Fibroblast of upper back skin (primary cell): Measurements from ENCODE around the gene PTP4A1.

Experiments
- DNase-seq: peaks from one replicate; pipeline ENCODE4 v3.0.0-alpha.2; 2013

Gene PTP4A1

DNA sequence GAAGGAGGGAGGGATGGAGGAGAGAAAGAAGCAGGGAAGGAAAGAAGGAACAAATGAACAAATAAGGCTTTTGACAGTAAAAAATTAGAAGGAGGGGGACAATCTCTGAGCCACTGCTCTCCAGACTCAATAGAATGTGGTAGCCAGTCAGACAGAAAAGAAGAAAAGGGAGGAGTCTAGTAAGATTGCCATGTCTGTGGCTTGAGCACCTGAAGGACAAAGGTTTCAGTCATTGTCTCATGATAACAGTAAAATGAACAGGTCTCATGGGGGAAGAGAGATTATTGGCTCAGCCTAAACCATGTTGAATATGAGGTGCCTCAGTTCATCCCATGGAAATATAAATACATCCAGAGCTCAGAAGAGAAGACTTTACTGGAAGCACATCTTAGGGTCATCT, 14.0 kb upstream of the PTP4A1 start:
- DNase-seq = no peak

- peak; percentile 74 for DNase-seq
Measured at GRCh38 chr6:63560801-63561287, 11.4 kb upstream of the PTP4A1 start.

DNA sequence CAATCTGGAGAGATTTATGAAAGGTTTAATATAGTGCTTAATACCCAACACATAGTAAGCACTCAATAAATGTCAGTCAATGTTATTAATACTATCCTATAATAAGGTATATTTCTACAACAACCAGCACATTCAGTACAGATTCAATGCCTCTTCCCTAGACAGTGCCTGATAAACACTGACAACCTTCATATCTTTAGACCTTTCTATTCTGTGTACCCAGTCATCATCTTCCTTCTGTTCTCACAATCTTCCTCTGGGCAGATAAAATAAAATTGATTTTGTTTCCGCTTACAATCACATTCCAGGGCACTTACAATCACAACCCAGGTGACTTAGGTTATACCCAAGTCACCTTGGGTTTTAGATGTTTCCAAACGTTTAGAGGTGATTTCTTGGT, 11.0 kb upstream of the PTP4A1 start:
- DNase-seq = no peak

- no peak for DNase-seq
Measured at GRCh38 chr6:63563235-63563634, 9.0 kb upstream of the PTP4A1 start.

DNA sequence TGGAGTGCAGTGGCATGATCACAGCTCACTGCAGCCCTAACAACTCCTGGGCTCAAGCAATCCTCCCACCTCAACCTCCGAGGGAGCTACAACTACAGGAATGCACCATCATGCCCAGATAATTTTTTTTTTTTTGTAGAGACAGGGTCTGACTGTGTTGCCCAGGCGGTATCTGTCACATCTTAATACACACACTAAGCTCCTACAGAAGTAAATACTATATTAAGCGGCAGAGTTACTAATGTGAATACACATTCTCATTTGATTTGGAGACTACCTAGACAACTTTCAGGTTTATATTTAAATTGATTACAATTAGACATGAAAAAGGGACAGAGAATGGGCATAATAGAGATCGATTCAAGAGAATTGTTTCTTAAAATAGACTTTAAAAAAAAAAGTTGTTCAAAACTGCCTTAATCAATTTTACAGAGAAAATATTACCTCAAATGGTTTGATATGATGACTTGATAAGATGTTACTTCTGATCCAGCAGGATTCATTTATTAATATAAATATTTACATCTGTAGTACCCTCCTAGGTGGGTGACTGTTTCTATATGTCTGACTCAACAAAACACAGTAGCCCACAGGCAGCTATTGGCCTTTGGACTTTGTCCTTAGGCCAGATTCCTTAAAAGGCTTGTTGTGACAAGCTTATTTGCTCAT, 7.1 kb upstream of the PTP4A1 start:
- no peak for DNase-seq

DNA sequence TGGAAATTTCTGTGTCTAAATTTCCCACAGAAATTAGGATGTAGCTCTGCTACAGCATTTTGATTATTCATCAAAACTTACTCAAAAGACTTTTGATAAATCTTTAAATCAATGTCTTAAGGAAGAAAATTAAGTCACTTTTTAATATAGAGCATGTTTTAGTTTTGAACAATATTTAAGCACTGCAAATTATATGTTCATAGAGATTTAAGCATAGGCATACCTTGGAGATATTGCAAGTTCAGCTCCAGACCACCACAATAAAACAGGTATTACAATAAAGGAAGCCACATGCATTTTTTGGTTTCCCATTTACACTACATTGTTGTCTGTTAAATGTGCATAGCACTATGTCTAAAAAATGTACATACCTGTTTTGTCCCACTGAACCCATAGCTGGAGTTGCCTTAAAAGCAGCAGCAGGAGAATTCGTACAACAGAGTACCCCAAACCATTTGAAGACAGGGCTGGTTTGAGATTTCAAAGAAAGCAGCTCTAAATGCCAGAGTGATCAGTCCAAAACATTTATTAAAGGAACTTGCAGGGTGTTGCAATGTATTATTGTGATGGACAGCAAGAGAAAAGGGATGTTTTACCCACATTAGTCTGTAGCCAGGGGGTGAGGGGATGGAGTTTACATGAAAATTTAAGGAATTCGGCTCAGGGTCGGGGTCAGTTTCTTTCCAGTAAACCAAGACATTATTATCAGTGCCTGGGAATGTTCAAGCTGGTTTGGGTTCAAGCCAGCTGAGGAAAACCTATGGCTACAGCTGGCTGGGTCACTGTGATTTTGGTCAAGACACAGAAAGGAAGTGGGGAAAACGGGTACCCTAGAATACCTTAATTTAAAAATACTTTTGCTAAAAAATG, 6.3 kb upstream of the PTP4A1 start:
- DNase-seq = peak; percentile 91

DNA sequence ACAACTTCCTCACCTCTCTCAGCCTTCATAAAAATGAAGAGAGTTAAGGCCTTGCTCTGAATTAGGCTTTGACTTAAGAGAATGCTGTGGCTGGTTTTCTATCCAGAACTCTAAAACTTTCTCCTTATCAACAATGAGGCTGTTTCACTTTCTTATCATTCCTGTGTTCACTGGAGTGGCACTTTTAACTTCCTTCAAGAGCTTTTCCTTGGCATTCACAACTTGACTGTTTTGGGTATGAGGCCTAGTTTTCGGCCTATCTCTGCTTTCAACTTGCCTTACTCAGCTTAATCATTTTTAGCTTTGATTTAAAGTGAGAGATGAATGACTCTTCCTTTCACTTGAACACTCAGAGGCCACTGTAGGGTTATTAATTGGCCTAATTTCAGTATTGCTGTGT, 4.3 kb upstream of the PTP4A1 start:
- DNase-seq = no peak

- peak; percentile 76 for DNase-seq
Measured at GRCh38 chr6:63571361-63572043, 778 bp upstream of the PTP4A1 start.

DNA sequence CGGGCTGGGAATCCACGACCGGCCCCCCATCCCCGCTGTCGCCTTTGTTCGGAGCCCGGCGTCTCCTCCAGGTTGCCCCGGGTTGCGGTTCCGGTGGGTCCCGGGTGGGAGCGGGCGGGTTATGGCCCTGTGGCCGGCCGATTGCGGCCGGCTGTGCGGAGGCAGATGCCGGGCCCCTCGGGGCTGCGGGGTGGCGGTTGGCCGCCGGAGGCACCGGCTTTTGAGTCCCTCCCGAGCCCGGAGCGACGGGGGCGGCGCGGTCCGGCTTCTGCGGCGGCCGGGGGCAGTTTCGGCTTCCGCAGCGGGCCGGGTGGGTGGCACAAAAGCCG, 431 bp downstream of the PTP4A1 start:
- DNase-seq = no peak

- DNase-seq = peak; percentile 56
Measured at GRCh38 chr6:63573076-63573898, 1.0 kb downstream of the PTP4A1 start.

DNA sequence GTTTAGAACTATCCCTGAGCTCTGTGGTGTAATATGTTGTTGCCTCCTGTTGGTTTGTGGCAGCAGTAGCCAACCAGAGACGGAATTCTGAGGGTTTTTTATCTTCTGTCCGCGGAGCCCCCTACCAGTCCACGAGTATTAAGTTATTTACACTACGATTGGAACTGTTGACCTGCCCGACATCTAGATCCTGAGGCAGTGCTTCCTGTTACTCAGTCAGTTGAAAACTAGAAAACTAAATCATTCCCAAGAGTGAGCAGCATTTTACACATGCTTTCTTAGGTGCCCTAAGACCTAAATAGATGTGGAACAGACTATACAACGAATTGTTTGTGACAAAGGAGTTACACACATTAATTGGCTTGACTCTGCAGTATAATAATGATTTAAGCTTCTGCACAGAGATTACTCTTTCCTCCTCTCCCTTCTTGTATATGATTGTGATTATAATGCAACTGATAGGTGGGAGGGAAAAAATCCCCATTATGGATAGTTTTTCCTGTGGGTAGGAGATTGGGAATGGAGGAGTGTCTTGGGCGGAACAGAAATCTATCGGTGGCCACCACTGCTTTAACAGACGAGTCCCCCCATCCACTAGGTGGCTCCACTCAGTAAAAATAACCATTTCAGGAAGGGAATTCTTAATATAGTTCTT, 1.7 kb downstream of the PTP4A1 start:
- DNase-seq = peak; percentile 55

DNA sequence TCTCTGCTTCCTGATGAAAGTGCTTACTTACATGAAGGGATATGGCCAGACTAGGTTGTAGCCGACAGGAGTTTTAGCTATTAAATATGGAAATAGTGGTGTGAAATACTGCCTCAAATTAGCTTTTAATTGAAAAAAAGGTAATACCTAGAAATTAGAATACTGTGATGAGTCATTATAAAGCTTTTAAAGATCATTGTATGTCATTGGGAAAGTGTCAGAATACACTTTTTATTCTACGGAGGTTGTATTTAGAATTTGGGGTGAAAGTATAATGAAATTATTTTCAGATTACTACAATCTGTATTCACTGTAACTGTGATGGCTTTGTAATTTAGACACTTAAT, 2.2 kb downstream of the PTP4A1 start:
- DNase-seq = no peak

DNA sequence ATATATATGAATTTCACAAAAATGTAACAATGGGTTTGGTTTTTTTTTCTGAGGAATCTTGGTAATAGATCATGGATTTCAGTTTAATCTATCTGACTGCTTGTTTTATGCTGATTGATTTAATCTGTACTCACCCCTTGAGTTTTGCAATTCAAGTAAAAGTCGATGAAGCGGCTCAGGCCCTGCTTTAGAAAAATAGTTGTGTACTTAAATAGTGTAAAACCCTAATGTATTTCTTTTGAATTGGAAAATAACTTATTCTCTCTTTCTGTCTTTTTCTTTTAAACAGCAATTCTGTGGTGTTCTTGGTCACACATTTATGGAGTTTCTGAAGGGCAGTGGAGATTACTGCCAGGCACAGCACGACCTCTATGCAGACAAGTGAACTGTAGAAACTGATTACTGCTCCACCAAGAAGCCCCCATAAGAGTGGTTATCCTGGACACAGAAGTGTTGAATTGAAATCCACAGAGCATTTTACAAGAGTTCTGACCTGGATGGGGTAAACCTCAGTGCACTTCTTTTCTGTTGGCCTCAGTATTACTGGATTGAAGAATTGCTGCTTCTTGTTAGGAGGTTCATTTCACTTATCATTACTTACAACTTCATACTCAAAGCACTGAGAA, 4.0 kb downstream of the PTP4A1 start:
- DNase-seq = no peak

DNA sequence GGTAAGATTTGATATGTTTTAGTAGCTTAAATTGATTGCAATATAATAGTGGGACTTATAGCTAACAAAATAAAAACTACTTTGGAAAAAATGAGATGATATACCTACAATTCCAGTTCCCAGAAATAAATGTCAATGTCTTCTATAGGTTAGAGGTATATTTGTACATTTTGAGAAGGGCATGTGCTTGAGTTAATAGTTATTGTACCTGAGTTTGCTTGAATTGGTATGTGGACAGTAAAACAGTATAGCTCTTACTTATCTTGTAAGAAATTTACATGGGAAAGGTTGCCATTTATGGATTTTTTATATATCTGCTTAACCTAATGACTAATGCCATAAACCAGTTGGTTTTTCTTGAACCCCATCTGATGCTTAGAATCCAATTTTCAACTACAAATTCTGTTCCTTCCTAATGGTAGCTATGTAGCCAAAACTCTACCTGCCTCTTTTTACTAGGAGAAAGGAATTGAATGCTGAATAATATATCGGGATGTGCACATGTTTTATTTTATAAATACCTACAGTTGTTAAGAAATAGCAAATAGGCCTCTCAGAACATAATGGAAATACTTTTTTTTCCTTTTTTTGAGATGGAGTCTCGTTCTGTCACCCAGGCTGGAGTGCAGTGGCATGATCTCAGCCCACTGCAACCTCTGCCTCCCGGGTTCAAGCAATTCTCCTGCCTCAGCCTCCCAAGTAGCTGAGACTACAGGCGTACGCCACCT, 4.9 kb downstream of the PTP4A1 start:
- no peak for DNase-seq

- no peak for DNase-seq
Measured at GRCh38 chr6:63578757-63579156, 6.5 kb downstream of the PTP4A1 start.

GRCh38 chr6:63579937-63580703, 7.8 kb downstream of the PTP4A1 start:
- no peak for DNase-seq

GRCh38 chr6:63580704-63580961, 8.4 kb downstream of the PTP4A1 start:
- no peak for DNase-seq

DNA sequence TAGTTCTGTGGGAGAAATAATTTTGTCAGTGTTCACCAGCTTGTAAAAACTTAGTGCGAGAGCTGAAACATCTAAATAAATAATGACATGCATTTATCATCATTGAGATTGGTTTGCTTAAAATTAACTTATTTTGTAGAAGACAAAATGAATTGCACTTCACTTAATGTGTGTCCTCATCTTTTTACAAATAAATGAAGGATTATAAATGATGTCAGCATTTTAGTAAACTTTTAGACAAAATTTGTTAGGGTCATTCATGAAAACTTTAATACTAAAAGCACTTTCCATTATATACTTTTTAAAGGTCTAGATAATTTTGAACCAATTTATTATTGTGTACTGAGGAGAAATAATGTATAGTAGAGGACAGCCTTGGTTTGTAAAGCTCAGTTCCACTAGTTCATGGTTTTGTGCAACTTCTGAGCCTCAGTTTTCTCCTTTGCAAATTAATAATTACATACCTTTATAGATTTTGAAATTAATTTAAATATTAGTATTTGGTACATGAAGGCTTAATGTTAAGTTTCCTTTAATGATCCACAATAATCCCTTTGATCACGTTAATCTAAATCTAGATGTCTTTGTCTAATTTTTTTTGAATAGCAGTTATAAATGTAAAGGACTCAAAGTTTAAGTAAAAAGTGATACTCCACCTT, 9.2 kb downstream of the PTP4A1 start:
- no peak for DNase-seq

- DNase-seq = no peak
Measured at GRCh38 chr6:63582579-63583231, 10.4 kb downstream of the PTP4A1 start.

DNA sequence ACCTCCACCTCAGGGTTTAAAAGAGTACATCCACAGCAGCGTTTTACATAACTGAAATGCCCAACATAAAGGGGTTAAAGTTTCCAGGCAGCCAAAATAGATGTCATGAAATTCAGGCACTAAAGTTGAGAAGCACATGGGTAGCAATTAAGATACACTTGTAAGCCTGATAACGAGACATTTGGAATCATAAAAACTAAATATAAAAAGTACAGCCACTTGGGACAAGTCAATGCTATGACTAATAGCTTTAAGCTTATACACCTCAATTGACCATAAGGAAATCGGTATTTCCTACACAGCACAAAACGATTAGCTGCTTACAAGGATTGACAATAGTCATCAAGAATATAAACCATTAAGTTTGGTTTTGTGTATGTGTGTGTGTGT, 11.8 kb downstream of the PTP4A1 start:
- no peak for DNase-seq
